Dermis microvascular lymphatic vessel endothelial cell (primary cell): Measurements from ENCODE around the gene MME. TPM values are rescaled to one million over a fixed set of nuclear protein-coding genes. Genes with fewer than 3 reads are reported as not detected.
A peak's percentile ranks its signal among the peaks of the same experiment; 100 is the strongest.

Source experiments
- DNase-seq, 2 donors: peaks; one replicate each; pipeline versions ENCODE4 v3.0.0 to v3.0.0-alpha.2; 2010; ENCODE audit warnings: low read depth in 2 of 2
- total RNA-seq: library from RNA; depleted of rRNA; stranded (reverse); fragments of >200 nt; gene quantifications from 2 replicates; pipeline ENCODE4 v1.2.1, GENCODE V29; 2014

The MME gene
- total RNA-seq, 1 donor from 2014 or later, result 1.3 TPM

GRCh38 chr3:155138677-155139076 lies 58.6 kb downstream of the MME start:
- no peak for DNase-seq

DNA sequence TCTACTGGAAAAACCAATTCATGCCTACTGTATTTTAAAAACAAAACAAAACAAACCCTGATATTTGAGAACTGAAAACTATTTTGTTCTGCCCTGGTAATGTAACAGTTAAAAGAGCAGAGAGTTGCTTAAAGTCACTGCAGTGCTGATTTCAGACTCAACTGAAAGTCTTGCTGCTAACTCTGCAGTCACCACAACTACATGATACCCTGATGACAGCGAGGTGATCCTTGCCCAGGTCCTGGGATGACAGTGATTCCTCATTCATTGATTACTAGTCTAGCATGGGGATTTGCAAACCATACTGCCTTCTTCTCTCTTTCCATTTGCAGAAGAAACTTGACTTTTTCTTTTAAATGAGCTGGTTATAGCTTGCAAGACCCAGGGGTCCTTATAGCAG lies 67.5 kb downstream of the MME start:
- DNase-seq, result no peak

GRCh38 chr3:155149494-155149893 lies 69.4 kb downstream of the MME start:
- DNase-seq, result no peak

DNA sequence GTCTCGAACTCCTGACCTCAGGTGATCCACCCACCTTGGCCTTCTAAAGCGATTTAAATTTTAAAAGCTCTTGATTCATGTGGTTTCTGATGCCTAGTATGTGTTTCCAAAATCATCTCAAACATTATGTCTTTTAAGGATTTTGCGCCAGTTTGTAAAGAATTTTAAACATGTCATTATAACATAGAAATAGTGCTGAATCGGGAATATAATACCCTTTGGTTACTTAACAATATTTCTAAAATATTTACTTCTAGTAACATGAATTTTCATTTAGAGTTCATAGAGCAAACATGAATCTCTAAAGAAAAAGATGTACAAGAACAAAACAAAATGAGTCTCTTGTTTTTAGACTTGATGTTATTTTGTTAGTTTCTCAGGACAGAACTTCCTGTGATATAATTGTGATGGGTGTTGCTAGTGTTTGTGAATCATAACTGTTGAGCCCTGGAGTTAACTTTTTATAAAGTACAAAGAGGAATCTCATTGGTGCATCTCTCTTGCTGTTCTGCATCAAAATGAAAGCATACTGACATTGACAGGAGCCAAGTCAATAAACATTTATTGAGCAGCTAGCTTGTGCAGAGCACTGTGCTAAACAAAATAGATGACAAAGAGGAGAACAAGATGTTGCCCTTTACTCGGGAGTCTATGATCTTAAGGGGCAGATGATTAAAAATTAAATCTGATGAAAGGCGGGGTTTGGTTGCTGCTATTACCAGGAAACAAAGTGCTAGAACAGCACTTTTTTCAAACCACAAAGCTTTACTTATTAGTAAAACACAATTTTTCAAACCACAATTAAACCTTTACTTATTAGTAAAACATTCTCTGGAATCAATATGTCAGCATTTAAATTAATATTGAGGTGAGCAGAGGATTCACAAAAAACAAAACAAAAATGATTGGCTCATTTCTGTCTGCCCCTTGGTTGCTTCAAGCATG lies 73.4 kb downstream of the MME start:
- no peak for DNase-seq

DNA sequence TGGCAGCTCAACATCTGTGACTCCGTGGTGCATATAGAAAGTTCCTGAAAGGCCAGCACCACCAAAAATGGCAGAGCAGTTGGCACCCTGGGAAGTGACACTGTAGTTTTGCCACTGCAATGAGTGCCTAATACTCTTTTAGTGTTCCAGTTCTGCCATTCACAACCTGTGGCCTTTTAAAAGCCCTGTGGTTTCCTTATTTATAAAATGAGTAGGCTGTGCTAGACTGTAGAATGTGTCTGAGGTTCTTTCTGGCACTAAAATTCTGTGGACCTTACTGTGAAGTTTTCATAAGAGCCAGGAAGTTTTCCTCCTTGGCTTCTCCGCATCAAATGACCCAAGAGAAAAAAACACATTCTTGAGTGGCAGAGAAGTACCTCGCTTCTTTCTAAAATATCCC lies 74.1 kb downstream of the MME start:
- DNase-seq, result no peak

GRCh38 chr3:155158346-155159037 lies 78.4 kb downstream of the MME start:
- no peak for DNase-seq

- DNase-seq, result no peak
Measured at GRCh38 chr3:155159301-155159700, 79.2 kb downstream of the MME start.

GRCh38 chr3:155161640-155162292 lies 81.6 kb downstream of the MME start:
- DNase-seq, result no peak

DNA sequence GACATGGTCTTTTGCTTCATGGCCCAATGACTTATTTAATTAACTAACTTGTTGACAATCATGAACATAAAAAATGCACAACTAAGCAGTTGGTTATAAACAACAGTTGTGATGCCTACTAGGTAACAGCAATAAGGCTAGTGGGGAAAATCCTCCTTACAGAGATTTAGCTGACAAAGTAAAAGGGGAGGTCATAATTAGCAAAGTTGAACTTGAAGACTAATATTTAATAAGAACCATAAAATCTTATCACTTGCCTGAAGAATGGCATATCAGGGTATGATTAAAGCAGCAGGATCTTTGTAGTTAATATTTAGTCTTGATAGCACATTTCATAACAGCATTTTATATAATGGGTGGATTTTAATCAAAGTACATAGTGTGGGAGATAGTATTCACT lies 84.2 kb downstream of the MME start:
- no peak for DNase-seq

DNA sequence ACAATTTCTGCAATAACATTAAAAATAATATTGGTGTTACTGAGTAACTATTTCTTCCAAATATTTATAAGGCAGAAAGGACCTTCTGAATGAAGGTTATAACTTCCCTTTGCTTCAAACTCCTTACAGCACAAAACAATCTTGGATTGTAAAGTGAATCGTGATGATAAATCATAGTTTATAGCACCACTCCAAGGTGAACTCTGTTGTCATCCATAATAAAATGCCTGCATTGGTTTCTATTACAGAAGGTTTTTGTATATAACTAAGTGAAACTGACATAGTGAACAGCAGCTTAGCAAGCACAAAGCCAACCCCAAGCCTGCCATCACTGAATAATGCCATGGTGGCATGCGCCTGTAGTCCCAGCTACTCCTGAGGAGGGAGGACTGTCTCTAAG lies 86.3 kb downstream of the MME start:
- DNase-seq, result no peak

DNA sequence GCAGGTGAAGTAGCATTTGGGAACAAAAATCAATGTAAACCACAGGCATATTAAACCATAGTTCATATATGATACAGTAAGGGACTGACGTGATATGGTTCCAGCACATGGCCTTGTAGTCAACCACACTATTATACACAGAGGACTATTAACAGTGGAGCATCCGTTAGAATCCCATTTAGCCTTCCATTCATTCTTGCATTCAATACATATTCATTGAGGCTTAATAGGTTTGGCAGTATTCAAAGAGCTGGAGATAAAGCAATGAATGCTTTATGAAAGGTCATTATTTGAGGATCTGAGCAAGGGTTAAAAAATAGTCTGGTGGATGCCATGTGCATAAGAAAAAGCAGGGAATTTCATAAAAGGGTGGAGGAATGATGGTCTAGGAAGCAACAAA lies 89.1 kb downstream of the MME start:
- no peak for DNase-seq

DNA sequence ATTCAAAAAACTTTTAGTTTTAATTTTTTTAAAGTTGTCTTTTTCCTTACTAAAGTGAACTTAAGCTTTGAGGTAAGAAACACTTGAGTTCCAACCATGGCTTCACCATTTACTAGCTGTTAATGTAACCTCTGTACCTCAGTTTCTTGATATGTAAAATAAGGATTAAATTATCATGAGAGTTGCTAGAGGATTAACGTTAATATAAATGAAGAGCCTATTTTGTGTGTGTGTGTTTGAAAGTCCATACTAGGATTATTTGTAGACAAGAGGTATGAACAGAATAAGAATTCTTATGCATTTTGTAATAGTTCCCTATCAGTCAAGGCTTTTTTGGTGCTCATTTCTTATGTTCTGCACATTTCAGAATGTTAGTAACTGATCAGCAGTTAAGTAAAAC lies 93.7 kb downstream of the MME start:
- DNase-seq, result no peak

GRCh38 chr3:155178810-155179436 lies 98.8 kb downstream of the MME start:
- DNase-seq, result no peak

GRCh38 chr3:155179437-155179827 lies 99.3 kb downstream of the MME start:
- DNase-seq, result peak in 1 of 2 donors; percentile 55

DNA sequence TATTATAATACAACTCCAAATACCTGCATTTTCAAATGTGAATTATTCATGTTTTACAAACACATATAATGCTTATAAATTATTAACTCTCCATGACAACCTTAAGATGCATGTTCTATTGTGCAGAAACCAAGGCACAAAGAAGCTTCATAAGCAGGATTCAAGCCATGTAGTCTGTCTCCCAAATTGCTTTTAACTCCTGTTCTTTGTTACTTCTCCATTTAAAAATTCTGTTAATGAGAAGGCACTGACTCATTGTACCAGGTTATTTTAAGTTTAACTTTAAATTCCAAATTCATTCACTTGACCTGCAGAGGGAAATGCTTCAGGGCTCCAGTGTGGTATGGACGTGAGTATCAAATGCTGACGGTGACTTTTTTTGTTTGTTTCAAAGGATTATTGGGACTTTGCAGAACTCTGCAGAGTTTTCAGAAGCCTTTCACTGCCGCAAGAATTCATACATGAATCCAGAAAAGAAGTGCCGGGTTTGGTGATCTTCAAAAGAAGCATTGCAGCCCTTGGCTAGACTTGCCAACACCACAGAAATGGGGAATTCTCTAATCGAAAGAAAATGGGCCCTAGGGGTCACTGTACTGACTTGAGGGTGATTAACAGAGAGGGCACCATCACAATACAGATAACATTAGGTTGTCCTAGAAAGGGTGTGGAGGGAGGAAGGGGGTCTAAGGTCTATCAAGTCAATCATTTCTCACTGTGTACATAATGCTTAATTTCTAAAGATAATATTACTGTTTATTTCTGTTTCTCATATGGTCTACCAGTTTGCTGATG lies 100.0 kb downstream of the MME start:
- no peak for DNase-seq

DNA sequence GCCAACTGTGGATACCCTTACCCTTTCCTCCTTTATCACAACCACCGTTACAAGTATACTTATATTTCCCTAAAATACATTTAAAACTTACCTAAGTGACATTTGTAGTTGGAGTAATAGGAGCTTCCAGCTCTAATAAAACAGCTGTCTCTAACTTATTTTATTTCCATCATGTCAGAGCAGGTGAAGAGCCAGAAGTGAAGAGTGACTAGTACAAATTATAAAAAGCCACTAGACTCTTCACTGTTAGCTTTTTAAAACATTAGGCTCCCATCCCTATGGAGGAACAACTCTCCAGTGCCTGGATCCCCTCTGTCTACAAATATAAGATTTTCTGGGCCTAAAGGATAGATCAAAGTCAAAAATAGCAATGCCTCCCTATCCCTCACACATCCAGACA lies 102.3 kb downstream of the MME start:
- no peak for DNase-seq

DNA sequence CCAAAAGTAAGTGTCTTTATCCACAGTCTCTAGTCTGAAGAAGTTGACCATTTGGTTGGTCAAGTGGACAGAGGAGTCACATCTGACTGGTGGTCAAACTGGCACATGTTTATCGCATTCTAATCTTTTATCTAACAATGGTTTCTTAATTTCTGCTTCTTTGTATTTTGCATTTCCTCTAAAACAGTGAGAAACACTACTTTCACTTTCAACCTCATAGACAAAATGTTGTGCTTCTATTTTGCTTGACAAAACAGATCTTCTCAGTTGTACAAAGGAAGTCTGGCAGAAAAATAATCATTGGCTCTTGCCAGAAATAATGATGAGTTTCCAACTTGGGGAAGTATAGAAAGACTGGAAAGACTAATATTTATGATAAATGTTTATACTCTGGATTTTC lies 103.9 kb downstream of the MME start:
- no peak for DNase-seq

DNA sequence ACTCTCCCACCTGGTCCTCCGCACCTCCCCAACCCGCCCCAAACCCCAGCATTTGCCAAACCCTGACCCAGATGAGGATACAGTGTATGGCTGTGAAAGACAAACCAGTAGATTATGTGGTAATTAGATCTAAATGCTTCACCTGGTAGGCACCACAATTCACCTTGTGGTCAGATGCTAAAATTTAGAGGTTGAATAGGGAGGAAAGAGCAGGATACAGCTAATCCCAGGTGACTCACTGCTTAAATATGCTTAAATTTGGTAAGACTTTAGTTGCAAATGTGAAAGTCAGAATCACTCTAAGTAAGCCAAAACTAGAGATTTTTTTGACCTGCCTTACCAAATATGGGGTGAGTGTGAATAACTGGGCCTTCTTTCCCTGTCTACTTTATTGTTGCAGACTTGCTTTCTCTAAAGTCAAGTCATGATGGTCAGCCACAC lies 105.5 kb downstream of the MME start:
- DNase-seq, result no peak

- no peak for DNase-seq
Measured at GRCh38 chr3:155188031-155188430, 107.9 kb downstream of the MME start.

- DNase-seq, result no peak
Measured at GRCh38 chr3:155189478-155189877, 109.4 kb downstream of the MME start.

DNA sequence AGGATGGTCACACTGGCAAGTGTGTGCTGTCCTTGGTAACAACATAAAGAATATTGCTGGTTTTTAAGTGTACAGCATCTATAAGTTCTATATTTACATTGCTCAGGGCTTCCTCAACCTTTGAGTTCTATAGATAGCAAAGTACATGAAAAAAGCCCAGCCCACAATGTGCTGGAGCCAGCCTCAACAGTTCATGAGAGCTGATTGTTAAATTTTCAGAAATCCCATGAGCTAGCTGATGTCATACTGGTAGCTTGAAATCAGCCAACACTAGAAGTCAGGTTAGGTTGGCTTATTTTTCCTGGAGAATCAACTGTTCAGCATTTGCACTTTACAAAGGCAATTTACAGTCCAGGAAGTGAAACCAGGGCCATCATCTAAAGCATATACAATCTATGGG lies 110.6 kb downstream of the MME start:
- no peak for DNase-seq
